Fibroblast of the aortic adventitia (primary cell): ENCODE results near the gene RAB4A. TPM values are rescaled to one million over a fixed set of nuclear protein-coding genes. Genes with fewer than 3 reads are reported as not detected.
A peak's percentile ranks its signal among the peaks of the same experiment; 100 is the strongest.

Source experiments
- DNase-seq: peaks from one replicate; pipeline ENCODE4 v3.0.0-alpha.2; 2010; ENCODE audit warnings: low read depth
- H3K4me3 ChIP-seq: 2 replicates; pipeline ENCODE4 v1.5.1; 2011; ENCODE audit warnings: low read depth, mild to moderate bottlenecking, control low read depth, low read length, moderate library complexity
- total RNA-seq: library from RNA; depleted of rRNA; stranded (reverse); fragments of >200 nt; gene quantifications from 2 replicates; pipeline ENCODE4 v1.2.3, GENCODE V29; 2012; ENCODE audit warnings: low replicate concordance
- TF ChIP-seq, protein P1 (sequence below): IDR thresholded peaks from 2 replicates; pipeline ENCODE4 v1.5.1; 2011; ENCODE audit warnings: mild to moderate bottlenecking, low read length, control low read depth, inconsistent platforms; ENCODE audit not compliant: insufficient read depth

RAB4A gene
- total RNA-seq, 1 donor = 30.8 TPM

GRCh38 chr1:229268505-229268904 is 2.4 kb upstream of the RAB4A start:
- H3K4me3 ChIP-seq = no peak overlapping the region
- DNase-seq = peak; percentile 35
- TF ChIP-seq, protein P1, sequence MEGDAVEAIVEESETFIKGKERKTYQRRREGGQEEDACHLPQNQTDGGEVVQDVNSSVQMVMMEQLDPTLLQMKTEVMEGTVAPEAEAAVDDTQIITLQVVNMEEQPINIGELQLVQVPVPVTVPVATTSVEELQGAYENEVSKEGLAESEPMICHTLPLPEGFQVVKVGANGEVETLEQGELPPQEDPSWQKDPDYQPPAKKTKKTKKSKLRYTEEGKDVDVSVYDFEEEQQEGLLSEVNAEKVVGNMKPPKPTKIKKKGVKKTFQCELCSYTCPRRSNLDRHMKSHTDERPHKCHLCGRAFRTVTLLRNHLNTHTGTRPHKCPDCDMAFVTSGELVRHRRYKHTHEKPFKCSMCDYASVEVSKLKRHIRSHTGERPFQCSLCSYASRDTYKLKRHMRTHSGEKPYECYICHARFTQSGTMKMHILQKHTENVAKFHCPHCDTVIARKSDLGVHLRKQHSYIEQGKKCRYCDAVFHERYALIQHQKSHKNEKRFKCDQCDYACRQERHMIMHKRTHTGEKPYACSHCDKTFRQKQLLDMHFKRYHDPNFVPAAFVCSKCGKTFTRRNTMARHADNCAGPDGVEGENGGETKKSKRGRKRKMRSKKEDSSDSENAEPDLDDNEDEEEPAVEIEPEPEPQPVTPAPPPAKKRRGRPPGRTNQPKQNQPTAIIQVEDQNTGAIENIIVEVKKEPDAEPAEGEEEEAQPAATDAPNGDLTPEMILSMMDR = no peak

DNA sequence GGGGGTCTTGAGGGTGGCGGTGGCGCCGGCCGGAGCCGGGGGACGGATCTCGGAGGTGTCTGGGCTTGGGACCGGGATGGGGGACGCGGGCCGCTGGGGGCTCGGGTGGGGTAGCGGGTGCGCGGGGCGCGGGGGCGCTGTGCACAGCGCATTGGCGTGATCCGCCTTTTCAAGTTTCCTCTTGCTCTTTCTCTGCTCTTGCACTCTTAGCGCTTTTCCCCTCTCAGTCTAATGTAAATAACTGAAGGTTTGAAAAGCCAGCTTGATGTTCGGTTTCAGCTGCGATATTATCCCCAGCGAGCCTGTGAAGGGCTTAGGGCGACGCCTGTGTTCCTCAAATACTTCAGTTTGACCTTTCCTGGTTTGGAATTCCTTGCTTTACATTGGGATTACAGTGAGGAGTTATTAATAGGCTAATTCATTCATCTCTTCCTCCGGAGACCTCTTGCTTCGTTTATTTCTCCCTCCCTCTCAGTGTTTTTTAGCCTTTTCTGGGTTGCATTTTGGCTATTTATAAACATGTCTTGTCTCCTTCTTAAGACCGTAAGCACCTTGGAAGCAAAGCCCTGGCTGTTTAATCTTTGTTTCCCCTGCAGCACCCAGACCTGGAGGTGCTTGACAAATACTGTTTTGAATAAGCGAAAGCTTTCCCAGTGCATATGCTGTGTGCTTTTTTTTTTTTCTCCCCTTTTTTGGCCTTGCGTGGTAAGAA is 693 bp downstream of the RAB4A start:
- peak overlapping the region; percentile 87 for H3K4me3 ChIP-seq
- TF ChIP-seq, protein P1 = no peak
- DNase-seq = peak; percentile 35

DNA sequence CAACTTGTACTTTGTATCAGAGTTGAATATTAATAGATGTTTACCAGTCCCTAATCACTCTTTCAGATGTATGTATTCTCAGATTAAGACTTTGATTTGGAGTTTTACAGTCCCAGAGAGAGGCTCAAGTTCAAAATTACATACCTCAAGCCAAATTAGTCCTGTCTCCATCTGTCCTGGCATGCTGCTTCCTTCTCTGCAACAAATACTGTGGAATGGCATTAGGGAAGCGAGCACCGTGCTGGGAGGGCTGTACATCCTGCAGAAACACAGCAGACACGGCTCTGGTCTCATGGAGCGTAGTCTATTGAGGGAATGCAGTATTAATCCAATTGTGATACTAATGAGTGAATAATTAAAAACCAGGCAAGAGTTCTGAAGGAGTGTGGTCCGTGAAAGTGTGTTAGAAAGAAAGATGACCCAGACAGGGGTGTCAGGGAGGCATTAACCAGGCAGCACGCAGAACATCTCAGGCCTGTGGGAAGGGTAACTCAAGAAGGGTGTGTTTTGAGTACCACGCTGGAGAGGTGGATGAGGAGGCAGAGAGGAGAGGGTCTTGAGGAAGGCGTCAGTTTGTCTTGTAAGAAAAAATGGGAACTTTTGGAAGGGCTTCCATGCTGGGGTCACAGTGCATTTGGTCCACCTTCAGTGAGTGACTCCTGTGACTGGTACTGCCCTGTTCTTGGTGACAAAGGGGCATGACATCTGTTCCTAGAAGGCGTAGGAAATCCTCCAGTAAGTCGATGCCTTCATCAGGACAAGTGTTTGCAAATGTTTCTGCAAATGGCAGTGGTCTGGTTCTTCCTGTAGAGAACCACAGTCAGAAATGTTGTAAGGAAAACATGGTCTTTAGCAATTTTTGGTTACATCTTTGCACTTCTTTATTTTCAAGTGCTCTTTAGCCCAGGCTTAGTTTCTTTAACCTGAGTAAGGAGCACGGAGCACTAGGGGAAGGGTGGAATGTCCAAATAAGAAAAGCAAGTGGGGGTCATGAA is 1.6 kb downstream of the RAB4A start:
- DNase-seq = no peak
- TF ChIP-seq, protein P1 = no peak
- H3K4me3 ChIP-seq = peak overlapping the region; percentile 87

DNA sequence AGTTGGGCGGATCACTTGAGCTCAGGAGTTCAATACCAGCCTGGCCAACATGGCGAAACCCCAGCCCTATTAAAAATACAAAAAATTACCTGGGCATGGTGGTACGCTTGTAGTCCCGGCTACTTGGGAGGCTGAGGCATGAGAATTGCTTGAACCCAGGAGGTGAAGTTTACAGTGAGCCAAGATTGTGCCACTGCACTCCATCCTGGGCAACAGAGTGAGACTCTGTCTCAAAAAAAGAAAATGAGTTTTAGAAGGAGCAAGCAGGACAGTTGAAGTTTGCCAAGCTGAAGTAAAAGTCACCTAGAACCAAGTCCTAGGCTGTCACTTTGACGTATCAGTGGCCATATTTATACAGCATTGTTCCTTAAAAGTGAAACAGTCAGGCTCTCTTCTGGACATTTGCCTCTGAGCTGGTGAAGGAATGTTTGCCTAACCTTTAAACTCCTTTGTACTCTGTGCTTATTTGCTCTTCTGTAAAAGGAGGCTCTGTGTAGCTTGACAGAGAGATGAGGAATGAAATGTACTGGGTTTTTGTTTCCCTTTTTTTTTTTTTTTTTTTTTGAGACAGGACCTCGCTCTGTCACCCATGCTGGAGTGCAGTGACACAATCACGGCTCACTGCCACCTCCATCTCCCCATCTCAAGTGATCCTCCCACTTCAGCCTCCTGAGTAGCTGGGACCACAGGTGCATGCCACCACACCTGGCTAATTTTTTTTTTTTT is 2.8 kb downstream of the RAB4A start:
- TF ChIP-seq, protein P1 = no peak
- H3K4me3 ChIP-seq = no peak overlapping the region

GRCh38 chr1:229275005-229275404 is 4.1 kb downstream of the RAB4A start:
- no peak for DNase-seq
- TF ChIP-seq, protein P1 = no peak
- no peak overlapping the region for H3K4me3 ChIP-seq

More for the DNA sequence above, 2.8 kb downstream of the RAB4A start:
- peak; percentile 29 for DNase-seq

DNA sequence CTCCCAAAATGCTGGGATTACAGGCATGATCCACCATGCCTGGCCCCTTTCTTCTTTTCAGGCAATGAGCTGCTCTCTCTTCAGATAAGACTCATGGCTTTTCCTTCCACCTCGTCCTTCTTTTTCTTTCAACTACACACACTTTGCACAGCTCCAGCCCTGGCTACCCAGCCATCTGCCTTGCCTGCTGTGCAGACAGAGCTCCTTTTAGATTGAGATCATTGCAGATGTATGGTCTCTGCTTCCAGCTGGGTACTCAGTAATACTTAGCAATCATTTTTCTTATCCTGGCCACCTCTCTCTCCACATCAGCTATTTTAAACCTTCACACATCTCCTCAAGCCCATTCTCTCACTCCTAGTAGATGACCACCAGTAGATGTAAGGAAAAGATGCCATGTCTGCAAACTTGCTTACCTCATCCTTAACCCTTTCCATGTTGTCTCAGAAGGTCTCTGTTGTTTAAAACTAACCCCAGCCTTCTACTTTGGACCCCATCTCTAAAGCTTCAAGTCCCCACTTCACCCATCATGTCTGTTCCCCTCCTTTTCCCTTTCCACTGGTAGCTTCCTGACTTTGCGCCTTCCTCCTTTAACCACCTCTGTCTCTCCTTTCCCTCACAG is 7.3 kb downstream of the RAB4A start:
- TF ChIP-seq, protein P1 = no peak
- no peak for DNase-seq
- no peak overlapping the region for H3K4me3 ChIP-seq
